Tibial artery (tissue), 4 donors: ENCODE data around the gene MOSPD2.

ENCODE experiments used
- DNase-seq, 2 donors: peaks; one replicate each; pipeline ENCODE4 v3.0.0-alpha.2; 2019
- H3K27ac ChIP-seq, 2 donors: fragments of 200-600 bp; sonication (generic) in 1 of 2; 1 replicate in 1 of 2; 2 replicates in 1 of 2; pipeline ENCODE4 v1.5.1; 2018 to 2019; ENCODE audit warnings: mild to moderate bottlenecking in 1 of 2
- H3K27me3 ChIP-seq, 2 donors: fragments of 200-600 bp; sonication (generic) in 1 of 2; one replicate each; pipeline versions ENCODE4 v1.5.1 to v1.6.0; 2016 to 2019
- H3K36me3 ChIP-seq, 3 donors: fragments of 200-600 bp; sonication (generic) in 2 of 3; one replicate each; pipeline ENCODE4 v1.5.1; 2016 to 2019; ENCODE audit warnings: mild to moderate bottlenecking in 2 of 3
- H3K4me1 ChIP-seq, 4 donors: fragments of 200-600 bp; sonication (generic) in 2 of 4; 1 replicate in 3 of 4; 2 replicates in 1 of 4; pipeline ENCODE4 v1.5.1; 2016 to 2019
- H3K4me3 ChIP-seq, 2 donors: fragments of 200-600 bp; sonication (generic) in 1 of 2; 1 replicate in 1 of 2; 2 replicates in 1 of 2; pipeline ENCODE4 v1.5.1; 2018 to 2019; ENCODE audit warnings: mild to moderate bottlenecking in 2 of 2
- H3K9me3 ChIP-seq, 3 donors: fragments of 200-600 bp; sonication (generic) in 1 of 3; one replicate each; pipeline ENCODE4 v1.5.1; 2016 to 2019
- intact Hi-C: fragments of 100-400 bp; cut with DNase I; formaldehyde crosslinking; loops from one replicate; pipeline ENCODE4 v1.15.0; 2023; ENCODE audit warnings: low total_unique reads
- TF ChIP-seq, protein P1 (sequence below), 2 experiments: fragments of 200-600 bp in 1 of 2; fragments of 450-650 bp in 1 of 2; IDR thresholded peaks; one replicate each; pipeline ENCODE4 v1.5.1; 2017 to 2019; ENCODE audit warnings: antibody characterized with exemption in 2 of 2, mild to moderate bottlenecking in 1 of 2, moderate library complexity in 1 of 2

Gene MOSPD2

DNA sequence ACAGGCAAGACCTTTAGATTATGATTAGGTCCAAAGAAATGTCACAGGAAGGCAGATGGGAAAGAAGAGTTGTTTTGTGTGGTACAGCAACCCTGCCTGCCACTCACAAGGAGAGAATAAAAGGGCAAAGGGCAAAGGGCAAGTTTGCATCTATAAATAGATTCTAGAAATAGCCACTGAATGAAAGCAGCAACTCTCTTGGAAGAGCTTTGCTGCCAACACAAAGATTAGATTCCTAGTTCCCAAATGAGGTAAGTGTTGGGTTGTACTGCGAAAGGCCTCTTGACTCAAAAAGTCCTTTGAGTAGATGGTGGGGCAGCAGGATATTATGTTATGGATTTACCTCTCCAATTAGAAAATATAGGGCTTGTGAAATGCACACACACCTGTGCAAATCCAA is 61.2 kb downstream of the MOSPD2 start:
- Histone ChIP-seq H3K4me3 (no peak overlapping the region), H3K9me3 (no peaks in the 10 kb centered on the region), H3K27me3 (no peaks in the 10 kb centered on the region), H3K4me1 (peaks cover 0 to 15% (median 0%) of the 10 kb centered on the region in 4 donors), H3K36me3 (no peaks in the 10 kb centered on the region), H3K27ac (peak overlapping the region in 1 of 2 donors; percentile 22)
- intact Hi-C loops = no loop called here
- TF ChIP-seq, protein P1, sequence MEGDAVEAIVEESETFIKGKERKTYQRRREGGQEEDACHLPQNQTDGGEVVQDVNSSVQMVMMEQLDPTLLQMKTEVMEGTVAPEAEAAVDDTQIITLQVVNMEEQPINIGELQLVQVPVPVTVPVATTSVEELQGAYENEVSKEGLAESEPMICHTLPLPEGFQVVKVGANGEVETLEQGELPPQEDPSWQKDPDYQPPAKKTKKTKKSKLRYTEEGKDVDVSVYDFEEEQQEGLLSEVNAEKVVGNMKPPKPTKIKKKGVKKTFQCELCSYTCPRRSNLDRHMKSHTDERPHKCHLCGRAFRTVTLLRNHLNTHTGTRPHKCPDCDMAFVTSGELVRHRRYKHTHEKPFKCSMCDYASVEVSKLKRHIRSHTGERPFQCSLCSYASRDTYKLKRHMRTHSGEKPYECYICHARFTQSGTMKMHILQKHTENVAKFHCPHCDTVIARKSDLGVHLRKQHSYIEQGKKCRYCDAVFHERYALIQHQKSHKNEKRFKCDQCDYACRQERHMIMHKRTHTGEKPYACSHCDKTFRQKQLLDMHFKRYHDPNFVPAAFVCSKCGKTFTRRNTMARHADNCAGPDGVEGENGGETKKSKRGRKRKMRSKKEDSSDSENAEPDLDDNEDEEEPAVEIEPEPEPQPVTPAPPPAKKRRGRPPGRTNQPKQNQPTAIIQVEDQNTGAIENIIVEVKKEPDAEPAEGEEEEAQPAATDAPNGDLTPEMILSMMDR (IDR thresholded peaks at IDR 0.05) = no peak
- no peak for DNase-seq

GRCh38 chrX:14936561-14936960 is 63.3 kb downstream of the MOSPD2 start:
- no peaks in the 10 kb centered on the region for H3K27me3 ChIP-seq
- TF ChIP-seq, protein P1 (IDR thresholded peaks at IDR 0.05) = no peak
- no peaks in the 10 kb centered on the region for H3K9me3 ChIP-seq
- H3K27ac ChIP-seq = peak overlapping the region; percentile 37 to 61
- no peak overlapping the region for H3K4me3 ChIP-seq
- no peaks in the 10 kb centered on the region for H3K36me3 ChIP-seq
- peaks cover 0 to 15% (median 0%) of the 10 kb centered on the region in 4 donors for H3K4me1 ChIP-seq
- intact Hi-C loops = no loop called here
- DNase-seq = peak in 1 of 2 donors; percentile 20

- intact Hi-C loops = no loop called here
Observed at GRCh38 chrX:14939644-14940043, 66.4 kb downstream of the MOSPD2 start.

GRCh38 chrX:14941301-14941700 is 68.1 kb downstream of the MOSPD2 start:
- intact Hi-C loops = no loop called here
- no peak for DNase-seq
- Histone ChIP-seq H3K27ac (no peak overlapping the region), H3K36me3 (no peaks in the 10 kb centered on the region), H3K27me3 (no peaks in the 10 kb centered on the region), H3K4me1 (peaks cover 0 to 6% (median 0%) of the 10 kb centered on the region in 4 donors), H3K9me3 (no peaks in the 10 kb centered on the region), H3K4me3 (no peak overlapping the region)
- TF ChIP-seq, protein P1 (IDR thresholded peaks at IDR 0.05) = no peak

More at GRCh38 chrX:14939644-14940043, 66.4 kb downstream of the MOSPD2 start:
- TF ChIP-seq, protein P1 (IDR thresholded peaks at IDR 0.05) = no peak
- H3K27me3 ChIP-seq = no peaks in the 10 kb centered on the region
- no peaks in the 10 kb centered on the region for H3K9me3 ChIP-seq
- no peak overlapping the region for H3K27ac ChIP-seq
- H3K36me3 ChIP-seq = no peaks in the 10 kb centered on the region
- H3K4me1 ChIP-seq = peaks cover 0 to 15% (median 0%) of the 10 kb centered on the region in 4 donors
- no peak overlapping the region for H3K4me3 ChIP-seq
- no peak for DNase-seq

DNA sequence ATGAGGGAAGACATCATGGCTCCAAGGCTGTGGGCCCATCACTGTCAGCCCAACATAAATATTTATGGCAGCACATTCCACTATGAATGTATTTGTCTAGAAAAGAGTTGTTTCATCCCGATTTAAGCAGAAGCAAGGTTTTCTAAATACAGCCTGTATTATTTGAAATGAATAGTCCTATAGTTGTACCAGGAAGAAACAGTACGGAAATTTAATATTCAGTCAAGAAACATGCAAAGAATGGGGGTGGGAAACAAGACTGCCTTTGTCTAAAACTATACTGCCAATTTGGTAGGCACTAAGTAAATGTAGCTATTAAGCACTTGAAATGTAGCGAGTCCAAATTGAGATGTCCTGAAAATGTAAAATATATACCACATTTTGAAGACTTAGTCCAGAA is 69.1 kb downstream of the MOSPD2 start:
- no peak overlapping the region for H3K4me3 ChIP-seq
- H3K27ac ChIP-seq = no peak overlapping the region
- no peaks in the 10 kb centered on the region for H3K4me1 ChIP-seq
- TF ChIP-seq, protein P1 (IDR thresholded peaks at IDR 0.05) = no peak
- no peaks in the 10 kb centered on the region for H3K36me3 ChIP-seq
- no peaks in the 10 kb centered on the region for H3K27me3 ChIP-seq
- intact Hi-C loops = no loop called here
- no peaks in the 10 kb centered on the region for H3K9me3 ChIP-seq
- DNase-seq = no peak

DNA sequence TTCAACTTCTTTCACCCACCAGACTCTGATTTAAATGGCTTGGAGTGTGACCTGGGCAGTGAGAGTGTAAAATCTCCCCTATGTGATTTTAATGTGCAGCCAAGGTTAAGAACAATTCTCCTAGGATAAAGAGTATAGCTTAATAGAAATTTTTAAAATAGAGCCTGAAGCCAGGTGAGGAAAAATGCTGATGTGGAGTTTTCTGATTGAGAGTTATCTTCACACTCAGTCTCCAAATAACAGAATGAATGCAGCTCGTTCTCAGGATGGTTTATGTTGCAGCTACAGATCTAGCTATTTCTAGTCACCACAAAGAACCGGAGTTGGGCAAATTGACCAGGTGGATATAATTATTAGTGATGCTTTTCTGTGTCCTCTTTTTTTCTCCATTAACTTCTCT is 70.7 kb downstream of the MOSPD2 start:
- intact Hi-C loops = no loop called here
- H3K4me3 ChIP-seq = no peak overlapping the region
- H3K27me3 ChIP-seq = no peaks in the 10 kb centered on the region
- no peak for DNase-seq
- no peaks in the 10 kb centered on the region for H3K4me1 ChIP-seq
- no peak overlapping the region for H3K27ac ChIP-seq
- H3K9me3 ChIP-seq = no peaks in the 10 kb centered on the region
- H3K36me3 ChIP-seq = no peaks in the 10 kb centered on the region
- TF ChIP-seq, protein P1 (IDR thresholded peaks at IDR 0.05) = no peak
